PC-9 (cell line): ENCODE data around the gene GNAS. TPM values are rescaled to one million over a fixed set of nuclear protein-coding genes. Genes with fewer than 3 reads are reported as not detected.

Source experiments
- BruUV-seq: library from RNA; stranded (reverse); fragments of 400-500 nt; replicated peaks from 2 replicates; lab custom pipeline; 2021; lab: Mats Ljungman, UMichigan
- CTCF ChIA-PET: fragments of 300-600 bp; sonication (Branson Sonifier 250); formaldehyde crosslinking; loops from one replicate; lab custom pipeline; 2022; ENCODE audit warnings: antibody characterized with exemption; lab: Charles Lee
- POLR2A ChIA-PET: fragments of 300-600 bp; sonication (Branson Sonifier 250); formaldehyde crosslinking; loops from one replicate; lab custom pipeline; 2022; ENCODE audit warnings: antibody characterized with exemption; ENCODE audit not compliant: unreplicated experiment; lab: Charles Lee
- DNase-seq, 2 experiments: peaks; one replicate each; pipeline versions ENCODE4 v3.0.0 to v3.0.0-alpha.2; 2015 to 2022; ENCODE audit warnings: mixed read lengths in 1 of 2
- H2AFZ ChIP-seq: fragments of 200-600 bp; sonication (generic); 2 replicates; pipeline ENCODE4 v1.8.1; 2017; ENCODE audit warnings: antibody characterized with exemption
- H3F3A ChIP-seq: fragments of 200-600 bp; sonication (generic); 2 replicates; pipeline ENCODE4 v1.8.1; 2017; ENCODE audit warnings: antibody characterized with exemption, mild to moderate bottlenecking, low read depth; ENCODE audit not compliant: insufficient read depth
- H3K27ac ChIP-seq: fragments of 200-600 bp; sonication (generic); 2 replicates; pipeline ENCODE4 v1.6.1; 2016; ENCODE audit warnings: mixed run types
- H3K27me3 ChIP-seq: fragments of 200-600 bp; sonication (generic); 2 replicates; pipeline ENCODE4 v1.6.1; 2016; ENCODE audit warnings: low read depth, mixed run types; ENCODE audit not compliant: insufficient read depth
- H3K36me3 ChIP-seq: fragments of 200-600 bp; sonication (generic); 2 replicates; pipeline ENCODE4 v1.6.1; 2016; ENCODE audit warnings: low read depth, mixed run types
- H3K4me1 ChIP-seq: fragments of 200-600 bp; sonication (generic); replicated peaks from 2 replicates; pipeline ENCODE4 v1.6.1; 2016; ENCODE audit warnings: mixed run types; ENCODE audit not compliant: insufficient read depth
- H3K4me2 ChIP-seq: fragments of 200-600 bp; sonication (generic); 2 replicates; pipeline ENCODE4 v1.6.1; 2017; ENCODE audit warnings: mixed run types
- H3K4me3 ChIP-seq: fragments of 200-600 bp; sonication (generic); 2 replicates; pipeline ENCODE4 v1.6.1; 2016; ENCODE audit warnings: mixed run types
- H3K79me2 ChIP-seq: fragments of 200-600 bp; sonication (generic); 2 replicates; pipeline ENCODE4 v1.6.1; 2017; ENCODE audit warnings: low read depth, mixed run types
- H3K9me2 ChIP-seq: fragments of 200-600 bp; sonication (generic); 2 replicates; pipeline ENCODE4 v1.8.1; 2017; ENCODE audit warnings: mild to moderate bottlenecking; ENCODE audit not compliant: insufficient read depth
- H3K9me3 ChIP-seq: fragments of 200-600 bp; sonication (generic); 2 replicates; pipeline ENCODE4 v1.8.1; 2016; ENCODE audit warnings: low read depth; ENCODE audit not compliant: insufficient read depth
- H4K20me1 ChIP-seq: fragments of 200-600 bp; sonication (generic); 2 replicates; pipeline ENCODE4 v1.8.1; 2017; ENCODE audit not compliant: insufficient read depth
- CTCF ChIP-seq: fragments of 200-600 bp; sonication (generic); conservative IDR thresholded peaks from 2 replicates; pipeline ENCODE4 v1.6.1; 2017; ENCODE audit warnings: mixed run types, antibody characterized with exemption, mild to moderate bottlenecking, moderate library complexity
- EZH2 ChIP-seq: fragments of 200-600 bp; sonication (generic); IDR thresholded peaks from 2 replicates; pipeline ENCODE4 v1.8.0; 2017; ENCODE audit warnings: antibody characterized with exemption, low read depth
- intact Hi-C: fragments of 100-400 bp; cut with micrococcal nuclease; formaldehyde crosslinking; loops from one replicate; pipeline ENCODE4 v1.10.0; 2022; ENCODE audit not compliant: unreplicated experiment
- total RNA-seq: library from RNA; stranded (reverse); gene quantifications from 2 replicates; pipeline ENCODE4 v1.2.3, GENCODE V29; 2021

Gene GNAS
- total RNA-seq, 1 experiment from 2014 or later: 929 TPM

GRCh38 chr20:58910473-58910872, 58.0 kb downstream of the GNAS start:
- H3K4me3 ChIP-seq: no peak overlapping the region
- no peaks in the 10 kb centered on the region for H3K27me3 ChIP-seq
- ChIA-PET CTCF (no interaction called here), POLR2A (interaction anchor here (0.6 kb wide), 1 partner anchor 251 kb away, joined by 3 read pairs; no protein-coding TSS in a partner anchor)
- no peak for DNase-seq
- no peaks in the 10 kb centered on the region for H3K9me2 ChIP-seq
- H3K79me2 ChIP-seq: peaks cover 14% of the 10 kb centered on the region
- TF ChIP-seq EZH2 (no peak), CTCF (no peak)
- no peak overlapping the region for H3K27ac ChIP-seq
- no peaks in the 10 kb centered on the region for H3K9me3 ChIP-seq
- intact Hi-C loops: no loop called here
- H4K20me1 ChIP-seq: no peaks in the 10 kb centered on the region
- H3K4me2 ChIP-seq: no peak overlapping the region
- H3K36me3 ChIP-seq: peaks cover 52% of the 10 kb centered on the region
- H2AFZ ChIP-seq: no peak overlapping the region
- peaks cover 70% of the 10 kb centered on the region for H3F3A ChIP-seq
- BruUV-seq: no TSS peak
- H3K4me1 ChIP-seq: peaks cover 30% of the 10 kb centered on the region

GRCh38 chr20:58911309-58911708, 58.8 kb downstream of the GNAS start:
- Histone ChIP-seq H4K20me1 (no peaks in the 10 kb centered on the region), H3K27ac (no peak overlapping the region), H3F3A (peaks cover 62% of the 10 kb centered on the region), H3K4me2 (no peak overlapping the region), H3K4me1 (peaks cover 23% of the 10 kb centered on the region), H3K9me2 (no peaks in the 10 kb centered on the region), H3K27me3 (no peaks in the 10 kb centered on the region), H3K4me3 (no peak overlapping the region), H3K9me3 (no peaks in the 10 kb centered on the region), H3K36me3 (peaks cover 44% of the 10 kb centered on the region), H3K79me2 (peaks cover 14% of the 10 kb centered on the region; the same call in 1 of the 2 replicates), H2AFZ (no peak overlapping the region)
- no TSS peak for BruUV-seq
- TF ChIP-seq EZH2: no peak
- TF ChIP-seq CTCF: no peak
- ChIA-PET POLR2A (no interaction called here), CTCF (no interaction called here)
- no peak for DNase-seq
- intact Hi-C loops: no loop called here

GRCh38 chr20:58911970-58912369, 59.5 kb downstream of the GNAS start:
- peaks cover 16% of the 10 kb centered on the region for H3K4me1 ChIP-seq
- H3K9me3 ChIP-seq: no peaks in the 10 kb centered on the region
- intact Hi-C loops: no loop called here
- no peak overlapping the region for H3K27ac ChIP-seq
- no peak overlapping the region for H3K4me2 ChIP-seq
- POLR2A ChIA-PET: interaction anchor here (0.7 kb wide), 1 partner anchor 25 kb away, joined by 3 read pairs; no protein-coding TSS in a partner anchor
- no peaks in the 10 kb centered on the region for H3K27me3 ChIP-seq
- CTCF ChIA-PET: no interaction called here
- H3K9me2 ChIP-seq: no peaks in the 10 kb centered on the region
- no peaks in the 10 kb centered on the region for H4K20me1 ChIP-seq
- no peak overlapping the region for H3K4me3 ChIP-seq
- TF ChIP-seq EZH2 (no peak), CTCF (no peak)
- DNase-seq: no peak
- H3F3A ChIP-seq: peaks cover 55% of the 10 kb centered on the region
- no peak overlapping the region for H2AFZ ChIP-seq
- BruUV-seq: no TSS peak
- H3K79me2 ChIP-seq: peaks cover 14% of the 10 kb centered on the region; the same call in 1 of the 2 replicates
- H3K36me3 ChIP-seq: peaks cover 44% of the 10 kb centered on the region
